Suprapubic skin (tissue), 4 donors: ENCODE data around the gene LRMDA. TPM values are rescaled to one million over a fixed set of nuclear protein-coding genes. Genes with fewer than 3 reads are reported as not detected.

ENCODE experiments used
- DNase-seq, 2 donors: peaks; one replicate each; pipeline ENCODE4 v3.0.0-alpha.2; 2019; ENCODE audit warnings: low spot score in 2 of 2
- H3K27ac ChIP-seq: fragments of 200-600 bp; sonication (generic); one replicate; pipeline ENCODE4 v1.5.1; 2019
- H3K27me3 ChIP-seq: fragments of 200-600 bp; sonication (generic); one replicate; pipeline ENCODE4 v1.5.1; 2019
- H3K36me3 ChIP-seq: fragments of 200-600 bp; sonication (generic); one replicate; pipeline ENCODE4 v1.5.1; 2019
- H3K4me1 ChIP-seq: fragments of 200-600 bp; sonication (generic); one replicate; pipeline ENCODE4 v1.5.1; 2019
- H3K4me3 ChIP-seq: fragments of 200-600 bp; sonication (generic); one replicate; pipeline ENCODE4 v1.5.1; 2019; ENCODE audit warnings: mild to moderate bottlenecking
- H3K9me3 ChIP-seq: fragments of 200-600 bp; sonication (generic); one replicate; pipeline ENCODE4 v1.5.1; 2019
- CTCF ChIP-seq, 2 donors: fragments of 200-600 bp in 1 of 2; fragments of 450-650 bp in 1 of 2; sonication (generic) in 1 of 2; IDR thresholded peaks; one replicate each; pipeline ENCODE4 v1.5.1; 2016 to 2019; ENCODE audit warnings: antibody characterized with exemption in 2 of 2, mild to moderate bottlenecking in 1 of 2, moderate library complexity in 1 of 2
- EP300 ChIP-seq: sonication (generic); formaldehyde crosslinking; IDR thresholded peaks from one replicate; pipeline ENCODE4 v1.6.1; 2017; ENCODE audit warnings: antibody characterized with exemption
- POLR2A ChIP-seq, 2 donors: fragments of 450-650 bp; IDR thresholded peaks; one replicate each; pipeline ENCODE4 v1.6.1; 2017; ENCODE audit warnings: antibody characterized with exemption in 2 of 2, mild to moderate bottlenecking in 2 of 2, moderate library complexity in 2 of 2
- POLR2AphosphoS5 ChIP-seq, 3 donors: sonication (generic); formaldehyde crosslinking; IDR thresholded peaks; one replicate each; pipeline ENCODE4 v1.6.1; 2017; ENCODE audit warnings: antibody characterized with exemption in 3 of 3
- WGBS: methylation state at CpG from one replicate; pipeline ENCODE4 v1.1.5; 2018; 5-methylcytosine and 5-hydroxymethylcytosine counted together
- total RNA-seq, 4 donors: library from RNA; depleted of rRNA; stranded (reverse); fragments of >200 nt; gene quantifications; one replicate each; pipeline ENCODE4 v1.1.0, GENCODE V29; 2016

Gene LRMDA
- total RNA-seq, 4 donors from 2014 or later: 0.10 to 2.9 (median 1.9) TPM; not detected in 1

GRCh38 chr10:75679536-75679935 is 248.1 kb downstream of the LRMDA start:
- Histone ChIP-seq H3K27me3 (no peaks in the 10 kb centered on the region), H3K4me3 (no peak overlapping the region), H3K4me1 (no peaks in the 10 kb centered on the region), H3K36me3 (no peaks in the 10 kb centered on the region), H3K27ac (no peak overlapping the region), H3K9me3 (no peaks in the 10 kb centered on the region)
- TF ChIP-seq CTCF (IDR thresholded peaks at IDR 0.05): no peak
- no peak for TF ChIP-seq POLR2AphosphoS5 (IDR thresholded peaks at IDR 0.05)
- no peak for TF ChIP-seq EP300
- TF ChIP-seq POLR2A (IDR thresholded peaks at IDR 0.05): no peak
- WGBS: 86% methylated on average over 2 of the region's 2 CpGs
- DNase-seq: no peak

- TF ChIP-seq EP300 (no peak), CTCF (IDR thresholded peaks at IDR 0.05) (no peak), POLR2AphosphoS5 (IDR thresholded peaks at IDR 0.05) (no peak), POLR2A (IDR thresholded peaks at IDR 0.05) (no peak)
- no peaks in the 10 kb centered on the region for H3K4me1 ChIP-seq
- 93% methylated on average over 7 of the region's 7 CpGs for WGBS
Measured at GRCh38 chr10:75681334-75681733, 249.9 kb downstream of the LRMDA start.

GRCh38 chr10:75682649-75683557 is 251.5 kb downstream of the LRMDA start:
- DNase-seq: no peak
- Histone ChIP-seq H3K36me3 (no peaks in the 10 kb centered on the region), H3K4me1 (no peaks in the 10 kb centered on the region), H3K4me3 (no peak overlapping the region), H3K27ac (no peak overlapping the region), H3K27me3 (no peaks in the 10 kb centered on the region), H3K9me3 (no peaks in the 10 kb centered on the region)
- WGBS: 67% methylated on average over 11 of the region's 11 CpGs
- TF ChIP-seq EP300 (no peak), POLR2AphosphoS5 (IDR thresholded peaks at IDR 0.05) (no peak), CTCF (IDR thresholded peaks at IDR 0.05) (no peak), POLR2A (IDR thresholded peaks at IDR 0.05) (no peak)

More at GRCh38 chr10:75681334-75681733, 249.9 kb downstream of the LRMDA start:
- no peak overlapping the region for H3K27ac ChIP-seq
- no peaks in the 10 kb centered on the region for H3K36me3 ChIP-seq
- no peak overlapping the region for H3K4me3 ChIP-seq
- H3K27me3 ChIP-seq: no peaks in the 10 kb centered on the region
- no peaks in the 10 kb centered on the region for H3K9me3 ChIP-seq
- DNase-seq: no peak

- H3K27me3 ChIP-seq: no peaks in the 10 kb centered on the region
- no peak for TF ChIP-seq CTCF (IDR thresholded peaks at IDR 0.05)
- TF ChIP-seq POLR2AphosphoS5 (IDR thresholded peaks at IDR 0.05): no peak
- no peak for TF ChIP-seq EP300
- no peak for TF ChIP-seq POLR2A (IDR thresholded peaks at IDR 0.05)
- 81% methylated on average over 1 of the region's 1 CpG for WGBS
- no peak for DNase-seq
- H3K36me3 ChIP-seq: no peaks in the 10 kb centered on the region
- H3K27ac ChIP-seq: no peak overlapping the region
- H3K4me3 ChIP-seq: no peak overlapping the region
- H3K4me1 ChIP-seq: no peaks in the 10 kb centered on the region
- no peaks in the 10 kb centered on the region for H3K9me3 ChIP-seq
Measured at GRCh38 chr10:75685187-75685586, 253.8 kb downstream of the LRMDA start.

GRCh38 chr10:75688506-75689300 is 257.3 kb downstream of the LRMDA start:
- DNase-seq: no peak
- Histone ChIP-seq H3K4me3 (no peak overlapping the region), H3K27ac (no peak overlapping the region), H3K27me3 (no peaks in the 10 kb centered on the region), H3K4me1 (no peaks in the 10 kb centered on the region), H3K36me3 (no peaks in the 10 kb centered on the region), H3K9me3 (no peaks in the 10 kb centered on the region)
- TF ChIP-seq CTCF (IDR thresholded peaks at IDR 0.05) (no peak), EP300 (no peak), POLR2A (IDR thresholded peaks at IDR 0.05) (no peak), POLR2AphosphoS5 (IDR thresholded peaks at IDR 0.05) (no peak)
- 66% methylated on average over 5 of the region's 5 CpGs for WGBS
